Omental fat pad (tissue), 4 donors: ENCODE measurements around the gene PAMR1. TPM values are rescaled to one million over a fixed set of nuclear protein-coding genes. Genes with fewer than 3 reads are reported as not detected.

ENCODE experiments used
- ATAC-seq: fragments of 150-250 bp; one replicate; pipeline ENCODE4 v1.9.1; 2016; ENCODE audit warnings: mild to moderate bottlenecking, moderate library complexity; ENCODE audit not compliant: low FRiP score
- DNase-seq: peaks from one replicate; pipeline ENCODE4 v3.0.0-alpha.2; 2019; ENCODE audit warnings: low spot score
- total RNA-seq, 4 donors: library from RNA; depleted of rRNA; stranded (reverse); fragments of >200 nt; gene quantifications; one replicate each; pipeline ENCODE4 v1.1.0, GENCODE V29; 2016
- TF ChIP-seq, protein P1 (sequence below), 3 donors: fragments of 450-650 bp; IDR thresholded peaks; one replicate each; pipeline ENCODE4 v1.5.1; 2016 to 2017; ENCODE audit warnings: antibody characterized with exemption in 3 of 3, mild to moderate bottlenecking in 3 of 3, moderate library complexity in 2 of 3

PAMR1 gene
- total RNA-seq, 4 donors from 2014 or later = 7.0 to 34.3 (median 23.0) TPM

- DNase-seq (no peak), ATAC-seq (no peak)
- TF ChIP-seq, protein P1, sequence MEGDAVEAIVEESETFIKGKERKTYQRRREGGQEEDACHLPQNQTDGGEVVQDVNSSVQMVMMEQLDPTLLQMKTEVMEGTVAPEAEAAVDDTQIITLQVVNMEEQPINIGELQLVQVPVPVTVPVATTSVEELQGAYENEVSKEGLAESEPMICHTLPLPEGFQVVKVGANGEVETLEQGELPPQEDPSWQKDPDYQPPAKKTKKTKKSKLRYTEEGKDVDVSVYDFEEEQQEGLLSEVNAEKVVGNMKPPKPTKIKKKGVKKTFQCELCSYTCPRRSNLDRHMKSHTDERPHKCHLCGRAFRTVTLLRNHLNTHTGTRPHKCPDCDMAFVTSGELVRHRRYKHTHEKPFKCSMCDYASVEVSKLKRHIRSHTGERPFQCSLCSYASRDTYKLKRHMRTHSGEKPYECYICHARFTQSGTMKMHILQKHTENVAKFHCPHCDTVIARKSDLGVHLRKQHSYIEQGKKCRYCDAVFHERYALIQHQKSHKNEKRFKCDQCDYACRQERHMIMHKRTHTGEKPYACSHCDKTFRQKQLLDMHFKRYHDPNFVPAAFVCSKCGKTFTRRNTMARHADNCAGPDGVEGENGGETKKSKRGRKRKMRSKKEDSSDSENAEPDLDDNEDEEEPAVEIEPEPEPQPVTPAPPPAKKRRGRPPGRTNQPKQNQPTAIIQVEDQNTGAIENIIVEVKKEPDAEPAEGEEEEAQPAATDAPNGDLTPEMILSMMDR (IDR thresholded peaks at IDR 0.05) = no peak
These were observed 126.5 kb downstream of the PAMR1 start for GRCh38 chr11:35398881-35399280.

GRCh38 chr11:35394941-35395340, 130.5 kb downstream of the PAMR1 start:
- DNase-seq (no peak), ATAC-seq (no peak)
- TF ChIP-seq, protein P1 (IDR thresholded peaks at IDR 0.05) = no peak

DNA sequence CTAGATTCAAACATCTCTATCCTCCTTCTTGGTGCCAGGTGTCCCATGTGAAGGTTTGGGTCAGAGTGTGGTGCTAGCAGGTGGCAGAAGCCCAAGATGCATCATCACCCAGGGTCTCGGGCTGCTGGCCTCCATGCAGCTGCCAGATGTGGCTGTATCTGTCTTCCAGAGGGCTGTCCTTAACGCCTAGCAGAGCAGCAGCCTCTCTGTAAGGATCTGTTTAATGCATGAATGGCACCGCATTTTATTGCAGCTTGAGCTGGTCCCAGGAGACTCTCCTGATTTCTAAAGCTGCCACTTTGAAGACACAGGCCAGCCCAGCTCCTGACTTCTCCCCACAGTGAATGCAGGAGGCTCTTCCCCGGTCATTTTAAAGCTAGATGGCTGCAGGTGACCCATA, 132.3 kb downstream of the PAMR1 start:
- DNase-seq = no peak
- ATAC-seq = no peak
- TF ChIP-seq, protein P1 (IDR thresholded peaks at IDR 0.05) = no peak

DNA sequence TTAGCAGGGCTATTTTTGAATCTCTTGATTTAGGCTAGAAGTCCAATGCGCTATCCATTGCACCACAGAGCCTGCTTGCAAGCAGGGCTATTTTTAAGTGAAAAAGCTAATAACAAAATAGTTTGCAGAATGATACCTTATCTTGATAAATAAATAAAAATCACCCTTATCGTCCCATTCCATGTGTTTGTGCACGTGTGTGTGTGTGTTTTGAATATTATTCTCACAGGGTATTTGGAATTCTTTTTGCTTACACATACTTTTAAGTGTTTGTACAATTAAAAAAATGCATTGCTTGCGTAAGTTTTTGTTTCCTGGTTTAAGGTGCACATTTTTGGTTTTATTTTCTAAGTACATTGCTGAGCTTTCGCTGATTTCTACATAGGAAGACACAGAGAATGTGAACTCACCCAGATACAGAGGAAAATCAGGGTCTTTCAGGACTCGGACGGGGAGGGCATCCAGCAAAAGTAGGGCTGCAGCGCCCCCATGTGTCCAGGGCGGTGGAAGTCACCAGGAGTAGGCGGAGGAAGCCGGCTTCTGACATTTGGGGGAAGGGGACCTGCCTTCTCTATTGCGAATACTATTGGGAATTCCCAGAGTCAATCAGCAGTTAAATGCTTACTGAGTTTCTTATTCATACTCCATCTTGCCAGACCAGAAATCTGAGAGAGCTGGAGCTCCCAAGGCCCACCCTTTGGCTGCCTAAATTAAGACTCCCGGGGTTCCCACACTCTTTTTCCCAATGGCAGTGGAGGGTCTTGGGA, 133.3 kb downstream of the PAMR1 start:
- ATAC-seq = peak; percentile 89
- TF ChIP-seq, protein P1 (IDR thresholded peaks at IDR 0.05) = peak in 2 of 3 donors; percentile 74
- DNase-seq = peak; percentile 80

- TF ChIP-seq, protein P1 (IDR thresholded peaks at IDR 0.05) = no peak
- DNase-seq (no peak), ATAC-seq (no peak)
These were observed 134.4 kb downstream of the PAMR1 start for GRCh38 chr11:35390737-35391682.

GRCh38 chr11:35389897-35390465, 135.4 kb downstream of the PAMR1 start:
- no peak for ATAC-seq
- TF ChIP-seq, protein P1 (IDR thresholded peaks at IDR 0.05) = no peak
- DNase-seq = no peak
